H1 (cell line): ENCODE results near the gene YWHAE. TPM values are rescaled to one million over a fixed set of nuclear protein-coding genes. Genes with fewer than 3 reads are reported as not detected.

Experiments used
- CTCF ChIA-PET: fragments of 300-600 bp; sonication (Branson Sonifier 250); formaldehyde crosslinking; loops from one replicate; lab custom pipeline; 2021; ENCODE audit not compliant: partially characterized antibody; lab: Charles Lee
- POLR2A ChIA-PET: fragments of 300-600 bp; sonication (Branson Sonifier 250); formaldehyde crosslinking; loops from one replicate; lab custom pipeline; 2021; ENCODE audit warnings: inconsistent platforms; ENCODE audit not compliant: partially characterized antibody; lab: Charles Lee
- DNase-seq, 2 experiments: peaks; one replicate each; pipeline versions ENCODE4 v3.0.0 to v3.0.0-alpha.2; 2010 to 2022; ENCODE audit warnings: low spot score in 2 of 2, low read depth in 1 of 2, mixed read lengths in 1 of 2
- FAIRE-seq: peaks from 2 replicates; lab custom pipeline; 2011; peaks lifted over from hg19 to GRCh38; lab: Jason Lieb, UNC
- H2AFZ ChIP-seq: 2 replicates; pipeline ENCODE4 v1.8.1; 2012; ENCODE audit warnings: low read length, inconsistent platforms
- H2AK5ac ChIP-seq: 2 replicates; pipeline ENCODE4 v1.6.1; 2013; ENCODE audit warnings: low read depth, low read length
- H2BK120ac ChIP-seq: replicated peaks from 2 replicates; pipeline ENCODE3; 2013; ENCODE audit warnings: low read depth, low read length, inconsistent platforms
- H2BK12ac ChIP-seq: 2 replicates; pipeline ENCODE4 v1.6.1; 2013; ENCODE audit warnings: low read depth, low read length
- H2BK15ac ChIP-seq: 2 replicates; pipeline ENCODE4 v1.6.1; 2013; ENCODE audit warnings: low read length
- H2BK20ac ChIP-seq: 2 replicates; pipeline ENCODE4 v1.6.1; 2013; ENCODE audit warnings: low read length
- H2BK5ac ChIP-seq: 2 replicates; pipeline ENCODE4 v1.6.1; 2013; ENCODE audit warnings: low read depth, low read length
- H3K14ac ChIP-seq: 2 replicates; pipeline ENCODE4 v1.6.1; 2013; ENCODE audit warnings: inconsistent platforms; ENCODE audit not compliant: insufficient read length
- H3K18ac ChIP-seq: 2 replicates; pipeline ENCODE4 v1.6.1; 2013; ENCODE audit warnings: low read length; ENCODE audit errors: extremely low read depth
- H3K23ac ChIP-seq: 2 replicates; pipeline ENCODE4 v1.6.1; 2013; ENCODE audit warnings: inconsistent platforms; ENCODE audit not compliant: insufficient read length
- H3K23me2 ChIP-seq: 2 replicates; pipeline ENCODE4 v1.6.1; 2013; ENCODE audit warnings: low read depth, low read length
- H3K27ac ChIP-seq: 2 replicates; pipeline ENCODE4 v1.6.1; 2011; ENCODE audit warnings: low read depth, low read length, inconsistent platforms
- H3K27me3 ChIP-seq, 4 experiments: replicated peaks in 1 of 4; 1 replicate in 1 of 4; 2 replicates in 3 of 4; pipeline versions ENCODE4 v1.6.1 to v1.8.1; 2011 to 2013; ENCODE audit warnings: low read length in 3 of 4, mild to moderate bottlenecking in 3 of 4, inconsistent platforms in 2 of 4, mixed read lengths in 2 of 4, moderate library complexity in 1 of 4; ENCODE audit not compliant: control insufficient read depth in 3 of 4, insufficient read depth in 3 of 4; ENCODE audit errors: extremely low read depth in 1 of 4
- H3K36me3 ChIP-seq, 4 experiments: 2 replicates each; pipeline versions ENCODE4 v1.6.1 to v1.8.1; 2011 to 2013; ENCODE audit warnings: mild to moderate bottlenecking in 4 of 4, low read length in 3 of 4, moderate library complexity in 2 of 4, control low read depth in 1 of 4, inconsistent platforms in 1 of 4; ENCODE audit not compliant: insufficient read depth in 4 of 4, control insufficient read depth in 2 of 4
- H3K4ac ChIP-seq: replicated peaks from 2 replicates; pipeline ENCODE3; 2013; ENCODE audit warnings: low read length, low read depth, mixed read lengths, inconsistent platforms; ENCODE audit not compliant: insufficient read length
- H3K4me1 ChIP-seq, 4 experiments: replicated peaks in 1 of 4; 1 replicate in 1 of 4; 2 replicates in 3 of 4; pipeline versions ENCODE4 v1.6.1 to v1.8.1; 2011 to 2013; ENCODE audit warnings: low read length in 3 of 4, inconsistent platforms in 2 of 4, mixed read lengths in 1 of 4; ENCODE audit not compliant: insufficient read depth in 4 of 4, control insufficient read depth in 3 of 4
- H3K4me2 ChIP-seq, 2 experiments: 2 replicates each; pipeline versions ENCODE4 v1.6.1 to v1.8.1; 2011 to 2013; ENCODE audit warnings: low read depth in 2 of 2, low read length in 2 of 2, control low read depth in 1 of 2, inconsistent platforms in 1 of 2, mild to moderate bottlenecking in 1 of 2; ENCODE audit not compliant: insufficient read depth in 1 of 2
- H3K4me3 ChIP-seq, 4 experiments: fragments of 200-600, 300-600 bp in 1 of 4; sonication (generic), shearing (Covaris generic), sonication (Bioruptor Twin) in 1 of 4; 2 replicates each; pipeline versions ENCODE4 v1.5.1 to v1.8.1; 2011 to 2016; ENCODE audit warnings: low read length in 4 of 4, low read depth in 3 of 4, control low read depth in 2 of 4, inconsistent platforms in 2 of 4, mild to moderate bottlenecking in 2 of 4, mixed read lengths in 1 of 4, moderate library complexity in 1 of 4; ENCODE audit not compliant: insufficient read depth in 2 of 4; ENCODE audit errors: extremely low read depth in 1 of 4
- H3K56ac ChIP-seq: replicated peaks from 2 replicates; pipeline ENCODE3; 2013; ENCODE audit warnings: low read depth, mild to moderate bottlenecking, mixed read lengths, low read length, inconsistent platforms; ENCODE audit not compliant: insufficient read length
- H3K79me1 ChIP-seq: 2 replicates; pipeline ENCODE4 v1.6.1; 2013; ENCODE audit warnings: low read depth, low read length, control low read depth
- H3K79me2 ChIP-seq, 2 experiments: 2 replicates each; pipeline versions ENCODE4 v1.6.1 to v1.8.1; 2012 to 2013; ENCODE audit warnings: low read length in 2 of 2, mild to moderate bottlenecking in 2 of 2, inconsistent platforms in 1 of 2; ENCODE audit not compliant: insufficient read depth in 2 of 2, control insufficient read depth in 1 of 2
- H3K9ac ChIP-seq, 4 experiments: replicated peaks in 1 of 4; 1 replicate in 1 of 4; 2 replicates in 3 of 4; pipeline versions ENCODE4 v1.6.1 to v1.8.1; 2011 to 2013; ENCODE audit warnings: low read depth in 3 of 4, low read length in 3 of 4, control low read depth in 2 of 4, mild to moderate bottlenecking in 2 of 4, moderate library complexity in 2 of 4, inconsistent platforms in 1 of 4; ENCODE audit errors: extremely low read depth in 1 of 4
- H3K9me3 ChIP-seq, 2 experiments: 2 replicates each; pipeline versions ENCODE4 v1.6.1 to v1.8.1; 2012 to 2013; ENCODE audit warnings: mild to moderate bottlenecking in 2 of 2, moderate library complexity in 2 of 2, control low read depth in 1 of 2, inconsistent platforms in 1 of 2, low read depth in 1 of 2, low read length in 1 of 2, mixed read lengths in 1 of 2; ENCODE audit not compliant: insufficient read depth in 2 of 2
- H4K20me1 ChIP-seq, 2 experiments: replicated peaks in 1 of 2; 2 replicates each; pipeline versions ENCODE3 to v1.8.1; 2011 to 2013; ENCODE audit warnings: inconsistent platforms in 2 of 2, low read length in 2 of 2, mild to moderate bottlenecking in 1 of 2; ENCODE audit not compliant: insufficient read depth in 2 of 2, control insufficient read depth in 1 of 2
- H4K5ac ChIP-seq: 2 replicates; pipeline ENCODE4 v1.6.1; 2013; ENCODE audit warnings: low read length, low read depth, mixed read lengths, inconsistent platforms; ENCODE audit not compliant: insufficient read length
- H4K8ac ChIP-seq: 2 replicates; pipeline ENCODE4 v1.8.0; 2013; ENCODE audit warnings: mild to moderate bottlenecking, moderate library complexity, low read length, inconsistent platforms; ENCODE audit not compliant: insufficient read depth; ENCODE audit errors: extremely low read depth
- H4K91ac ChIP-seq: replicated peaks from 2 replicates; pipeline ENCODE3; 2013; ENCODE audit warnings: low read length, mixed read lengths, inconsistent platforms; ENCODE audit not compliant: insufficient read length
- CEBPB ChIP-seq: IDR thresholded peaks from 2 replicates; pipeline ENCODE4 v1.6.1; 2012; ENCODE audit warnings: low read depth, low read length
- CTCF ChIP-seq, 3 experiments: IDR thresholded peaks; 1 replicate in 2 of 3; 2 replicates in 1 of 3; pipeline versions ENCODE4 v1.5.1 to v1.6.1; 2011; ENCODE audit warnings: low read length in 3 of 3, mild to moderate bottlenecking in 3 of 3, inconsistent platforms in 2 of 3, low read depth in 1 of 3, moderate library complexity in 1 of 3; ENCODE audit not compliant: insufficient read depth in 1 of 3; ENCODE audit errors: control extremely low read depth in 1 of 3
- GABPA ChIP-seq: IDR thresholded peaks from 2 replicates; pipeline ENCODE4 v1.6.1; 2011; ENCODE audit warnings: mild to moderate bottlenecking, low read length, moderate library complexity, borderline replicate concordance; ENCODE audit not compliant: insufficient read depth
- POLR2AphosphoS5 ChIP-seq: IDR thresholded peaks from 2 replicates; pipeline ENCODE4 v1.6.1; 2011; ENCODE audit warnings: low read depth, low read length
- SRF ChIP-seq: IDR thresholded peaks from 2 replicates; pipeline ENCODE4 v1.6.1; 2011; ENCODE audit warnings: mild to moderate bottlenecking, low read depth, low read length, moderate library complexity
- WGBS, 2 experiments: shearing (Covaris generic) in 1 of 2; methylation state at CpG; one replicate each; pipeline versions ENCODE4 v1.1.6 to v1.1.7; 2013 to 2015; ENCODE audit warnings: low lambda C conversion rate in 2 of 2, mixed read lengths in 2 of 2, inconsistent platforms in 1 of 2, low coverage in 1 of 2, missing lambda C conversion rate in 1 of 2; ENCODE audit not compliant: insufficient replicate concordance in 2 of 2, insufficient coverage in 1 of 2, insufficient read length in 1 of 2; ENCODE audit errors: extremely low coverage in 1 of 2, missing lambda C conversion rate in 1 of 2; 5-methylcytosine and 5-hydroxymethylcytosine counted together
- polyA plus RNA-seq, 7 experiments: library from polyadenylated mRNA; depleted of rRNA in 3 of 7; stranded (reverse) in 5 of 7; unstranded in 2 of 7; fragments of >200 nt in 5 of 7; fragments of 200-250 nt in 2 of 7; gene quantifications; 1 replicate in 5 of 7; 2 replicates in 1 of 7; 4 replicates in 1 of 7; pipeline versions ENCODE4 v1.2.1 to v1.2.3, GENCODE V29; 2011 to 2013; ENCODE audit warnings: missing spikeins in 2 of 7, mixed read lengths in 2 of 7
- total RNA-seq: library from RNA; stranded (reverse); fragmentation: NEBNext Ultra II Directional; extraction: Animal tissue kit (Norgen Biotek cat#: 25700); gene quantifications from 2 replicates; pipeline ENCODE4 v1.2.1, GENCODE V29; 2021

Gene YWHAE
- total and polyA plus RNA-seq, 2 of the 8 experiments (the other 6 are each of a cell fraction or from before 2014, with no cell fraction given), result 559 to 1,186 TPM

- Histone ChIP-seq H3K4me1 (no peaks in the 10 kb centered on the region), H2BK120ac (no peak overlapping the region), H4K8ac (no peak overlapping the region), H2AFZ (no peak overlapping the region), H3K4ac (no peak overlapping the region), H3K4me2 (no peak overlapping the region), H3K23me2 (no peaks in the 10 kb centered on the region; the same call in 1 of the 2 replicates), H2BK5ac (no peak overlapping the region), H3K27ac (no peak overlapping the region), H3K23ac (no peak overlapping the region), H4K91ac (no peak overlapping the region), H3K27me3 (no peaks in the 10 kb centered on the region), H2AK5ac (no peak overlapping the region), H3K79me2 (no peaks in the 10 kb centered on the region), H3K36me3 (no peaks in the 10 kb centered on the region), H2BK12ac (no peak overlapping the region), H4K20me1 (peaks cover 0 to 1% of the 10 kb centered on the region in 2 experiments), H2BK15ac (no peak overlapping the region)
- no peak for DNase-seq
- WGBS, 2 experiments, result 92% methylated on average over 27 of the region's 27 CpGs; no CpG with 5 or more reads in 1 of the 2 experiments
- no peak for FAIRE-seq
- POLR2A ChIA-PET, result interaction anchor here (0.6 to 2.8 kb wide), 6 partner anchors 10 to 52 kb away, joined by 3 to 16 read pairs (median 4); partner anchors contain the start of gene YWHAE
- TF ChIP-seq POLR2AphosphoS5 (no peak), GABPA (no peak), CEBPB (peak; percentile 19; the same call in 1 of the 2 replicates), CTCF (IDR thresholded peaks at IDR 0.05; ENCODE audit: control extremely low read depth in 1 of 3, insufficient read depth in 1 of 3, low read depth in 1 of 3, low read length in 3 of 3) (no peak), SRF (no peak)
- TF ChIP-seq, all 59 proteins: peak for 1
- Histone ChIP-seq H2BK20ac (no peak overlapping the region), H3K4me3 (no peak overlapping the region), H3K18ac (no peak overlapping the region), H4K5ac (no peak overlapping the region), H3K14ac (no peak overlapping the region), H3K9me3 (no peaks in the 10 kb centered on the region), H3K9ac (no peak overlapping the region), H3K56ac (no peak overlapping the region), H3K79me1 (no peaks in the 10 kb centered on the region)
- CTCF ChIA-PET, result interaction anchor here (2.5 kb wide), 1 partner anchor 47 kb away, joined by 6 read pairs; no protein-coding TSS in a partner anchor
These were observed 12.4 kb upstream of the YWHAE start for GRCh38 chr17:1412185-1413110.
